A549 (cell line): ENCODE data around the gene SPACA7.

ENCODE experiments used
- HDAC2 ChIP-seq: fragments of 200-600 bp; sonication (generic); IDR thresholded peaks from 2 replicates; pipeline ENCODE4 v1.6.1; 2016
- ZSCAN20 ChIP-seq: fragments of 250-450 bp; sonication (Bioruptor Pico); IDR thresholded peaks from 2 replicates; pipeline ENCODE4 v1.8.0; 2022; ENCODE audit warnings: mild to moderate bottlenecking, moderate library complexity
- TF ChIP-seq, protein P1 (sequence below): fragments of >200 bp; sonication (Bioruptor Twin); formaldehyde crosslinking; IDR thresholded peaks from 3 replicates; pipeline ENCODE4 v1.5.1; 2016

DNA sequence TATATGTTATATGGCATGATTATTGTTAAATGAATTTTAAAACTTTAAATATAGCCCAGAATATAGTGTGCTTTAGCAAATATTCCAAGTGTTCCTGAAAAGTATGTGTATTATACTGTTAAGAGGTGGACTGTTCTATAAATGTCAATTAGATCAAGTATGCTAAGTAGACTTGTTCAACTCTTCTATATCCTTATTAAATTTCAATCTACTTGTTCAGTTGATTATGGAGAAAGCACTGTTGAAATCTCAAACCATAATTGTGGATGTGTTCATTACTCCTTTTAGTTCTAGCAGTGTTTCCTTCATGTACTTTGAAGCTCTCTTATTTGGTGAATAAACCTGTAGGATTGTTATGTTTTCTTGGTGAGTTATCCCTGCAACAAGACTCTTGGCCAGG is 52.5 kb downstream of the SPACA7 start:
- no peak for TF ChIP-seq HDAC2
- TF ChIP-seq ZSCAN20 = no peak
- TF ChIP-seq, protein P1, sequence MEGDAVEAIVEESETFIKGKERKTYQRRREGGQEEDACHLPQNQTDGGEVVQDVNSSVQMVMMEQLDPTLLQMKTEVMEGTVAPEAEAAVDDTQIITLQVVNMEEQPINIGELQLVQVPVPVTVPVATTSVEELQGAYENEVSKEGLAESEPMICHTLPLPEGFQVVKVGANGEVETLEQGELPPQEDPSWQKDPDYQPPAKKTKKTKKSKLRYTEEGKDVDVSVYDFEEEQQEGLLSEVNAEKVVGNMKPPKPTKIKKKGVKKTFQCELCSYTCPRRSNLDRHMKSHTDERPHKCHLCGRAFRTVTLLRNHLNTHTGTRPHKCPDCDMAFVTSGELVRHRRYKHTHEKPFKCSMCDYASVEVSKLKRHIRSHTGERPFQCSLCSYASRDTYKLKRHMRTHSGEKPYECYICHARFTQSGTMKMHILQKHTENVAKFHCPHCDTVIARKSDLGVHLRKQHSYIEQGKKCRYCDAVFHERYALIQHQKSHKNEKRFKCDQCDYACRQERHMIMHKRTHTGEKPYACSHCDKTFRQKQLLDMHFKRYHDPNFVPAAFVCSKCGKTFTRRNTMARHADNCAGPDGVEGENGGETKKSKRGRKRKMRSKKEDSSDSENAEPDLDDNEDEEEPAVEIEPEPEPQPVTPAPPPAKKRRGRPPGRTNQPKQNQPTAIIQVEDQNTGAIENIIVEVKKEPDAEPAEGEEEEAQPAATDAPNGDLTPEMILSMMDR = no peak
